MM.1S (cell line): ENCODE measurements around the gene IL15RA.
A peak's percentile ranks its signal among the peaks of the same experiment; 100 is the strongest.

Experiments
- DNase-seq: peaks from one replicate; pipeline ENCODE4 v3.0.0-alpha.2; 2015
- H2AFZ ChIP-seq: fragments of 300-600 bp; sonication (generic); 2 replicates; pipeline ENCODE4 v1.6.0; 2016; ENCODE audit warnings: antibody characterized with exemption, low read length
- H3F3A ChIP-seq: fragments of 300-600 bp; sonication (generic); 2 replicates; pipeline ENCODE4 v1.6.1; 2016; ENCODE audit warnings: mild to moderate bottlenecking, antibody characterized with exemption, low read length, moderate library complexity, mixed read lengths; ENCODE audit not compliant: insufficient read depth
- H3K27ac ChIP-seq: fragments of 300-600 bp; sonication (generic); 2 replicates; pipeline ENCODE4 v1.5.1; 2016; ENCODE audit warnings: mild to moderate bottlenecking, low read length
- H3K27me3 ChIP-seq: fragments of 300-600 bp; sonication (generic); replicated peaks from 2 replicates; pipeline ENCODE4 v1.6.0; 2016; ENCODE audit warnings: low read length; ENCODE audit not compliant: insufficient read depth
- H3K36me3 ChIP-seq: fragments of 300-600 bp; sonication (generic); replicated peaks from 2 replicates; pipeline ENCODE4 v1.6.1; 2016; ENCODE audit warnings: mild to moderate bottlenecking, low read length, mixed read lengths; ENCODE audit not compliant: insufficient read depth
- H3K4me1 ChIP-seq: fragments of 300-600 bp; sonication (generic); 2 replicates; pipeline ENCODE4 v1.6.1; 2016; ENCODE audit warnings: low read length, mixed read lengths
- H3K4me2 ChIP-seq: fragments of 300-600 bp; sonication (generic); 2 replicates; pipeline ENCODE4 v1.6.0; 2016; ENCODE audit warnings: low read depth, low read length
- H3K4me3 ChIP-seq: fragments of 300-600 bp; sonication (generic); 2 replicates; pipeline ENCODE4 v1.5.1; 2016; ENCODE audit warnings: low read length, mixed read lengths
- H3K79me2 ChIP-seq: fragments of 300-600 bp; sonication (generic); 2 replicates; pipeline ENCODE4 v1.6.1; 2016; ENCODE audit warnings: mixed run types, low read length, mixed read lengths
- H3K9ac ChIP-seq: fragments of 300-600 bp; sonication (generic); 2 replicates; pipeline ENCODE4 v1.6.1; 2016; ENCODE audit warnings: low read length, mixed read lengths
- H3K9me2 ChIP-seq: fragments of 300-600 bp; sonication (generic); replicated peaks from 2 replicates; pipeline ENCODE4 v1.6.1; 2016; ENCODE audit warnings: mild to moderate bottlenecking, low read length, mixed read lengths; ENCODE audit not compliant: insufficient read depth
- H3K9me3 ChIP-seq: fragments of 300-600 bp; sonication (generic); replicated peaks from 2 replicates; pipeline ENCODE4 v1.6.1; 2016; ENCODE audit warnings: mild to moderate bottlenecking, low read length, mixed read lengths; ENCODE audit not compliant: insufficient read depth
- H4K20me1 ChIP-seq: fragments of 300-600 bp; sonication (generic); 2 replicates; pipeline ENCODE4 v1.6.1; 2016; ENCODE audit warnings: mild to moderate bottlenecking, low read length, moderate library complexity, mixed read lengths; ENCODE audit not compliant: insufficient read depth
- EZH2 ChIP-seq: fragments of 300-600 bp; sonication (generic); optimal IDR thresholded peaks from 2 replicates; pipeline ENCODE3; 2017; ENCODE audit warnings: low read depth, mild to moderate bottlenecking, antibody characterized with exemption, low read length, mixed read lengths
- EZH2phosphoT487 ChIP-seq: fragments of 300-600 bp; sonication (generic); IDR thresholded peaks from 2 replicates; pipeline ENCODE4 v1.6.1; 2018; ENCODE audit warnings: antibody characterized with exemption, low read length
- TF ChIP-seq, protein P1 (sequence below): fragments of 300-600 bp; sonication (generic); IDR thresholded peaks from 2 replicates; pipeline ENCODE4 v1.5.1; 2016; ENCODE audit warnings: antibody characterized with exemption, low read length, mixed read lengths

Gene IL15RA

DNA sequence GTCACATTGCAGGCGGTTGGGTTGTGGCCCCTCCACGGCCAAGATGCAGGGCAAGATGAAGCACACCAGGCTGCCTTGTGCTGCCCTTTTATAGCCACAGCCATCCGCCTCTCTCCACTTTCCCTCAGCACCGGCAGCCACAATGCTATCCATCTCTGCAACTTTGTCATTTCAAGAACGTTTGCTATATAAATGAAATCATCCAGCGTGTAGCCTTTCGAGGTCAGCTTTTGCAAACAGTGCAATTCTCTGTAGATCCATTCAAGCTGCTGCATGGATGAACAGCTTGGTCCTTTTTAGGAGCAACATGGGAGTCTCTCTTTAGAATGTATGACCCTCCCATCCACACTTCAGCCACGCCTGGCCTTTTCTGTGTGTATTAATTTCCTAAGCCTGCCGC, 6.4 kb upstream of the IL15RA start:
- Histone ChIP-seq H3K9me3 (no peaks in the 10 kb centered on the region), H3K4me2 (no peak overlapping the region), H3K4me1 (no peaks in the 10 kb centered on the region), H3K4me3 (no peak overlapping the region), H3K36me3 (no peaks in the 10 kb centered on the region), H3K79me2 (no peaks in the 10 kb centered on the region), H3K27me3 (no peaks in the 10 kb centered on the region), H3K9me2 (no peaks in the 10 kb centered on the region), H3K9ac (no peak overlapping the region), H3F3A (no peaks in the 10 kb centered on the region), H2AFZ (no peak overlapping the region), H3K27ac (no peak overlapping the region), H4K20me1 (no peaks in the 10 kb centered on the region)
- no peak for DNase-seq
- TF ChIP-seq, protein P1, sequence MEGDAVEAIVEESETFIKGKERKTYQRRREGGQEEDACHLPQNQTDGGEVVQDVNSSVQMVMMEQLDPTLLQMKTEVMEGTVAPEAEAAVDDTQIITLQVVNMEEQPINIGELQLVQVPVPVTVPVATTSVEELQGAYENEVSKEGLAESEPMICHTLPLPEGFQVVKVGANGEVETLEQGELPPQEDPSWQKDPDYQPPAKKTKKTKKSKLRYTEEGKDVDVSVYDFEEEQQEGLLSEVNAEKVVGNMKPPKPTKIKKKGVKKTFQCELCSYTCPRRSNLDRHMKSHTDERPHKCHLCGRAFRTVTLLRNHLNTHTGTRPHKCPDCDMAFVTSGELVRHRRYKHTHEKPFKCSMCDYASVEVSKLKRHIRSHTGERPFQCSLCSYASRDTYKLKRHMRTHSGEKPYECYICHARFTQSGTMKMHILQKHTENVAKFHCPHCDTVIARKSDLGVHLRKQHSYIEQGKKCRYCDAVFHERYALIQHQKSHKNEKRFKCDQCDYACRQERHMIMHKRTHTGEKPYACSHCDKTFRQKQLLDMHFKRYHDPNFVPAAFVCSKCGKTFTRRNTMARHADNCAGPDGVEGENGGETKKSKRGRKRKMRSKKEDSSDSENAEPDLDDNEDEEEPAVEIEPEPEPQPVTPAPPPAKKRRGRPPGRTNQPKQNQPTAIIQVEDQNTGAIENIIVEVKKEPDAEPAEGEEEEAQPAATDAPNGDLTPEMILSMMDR = no peak
- TF ChIP-seq EZH2 (no peak), EZH2phosphoT487 (no peak)

DNA sequence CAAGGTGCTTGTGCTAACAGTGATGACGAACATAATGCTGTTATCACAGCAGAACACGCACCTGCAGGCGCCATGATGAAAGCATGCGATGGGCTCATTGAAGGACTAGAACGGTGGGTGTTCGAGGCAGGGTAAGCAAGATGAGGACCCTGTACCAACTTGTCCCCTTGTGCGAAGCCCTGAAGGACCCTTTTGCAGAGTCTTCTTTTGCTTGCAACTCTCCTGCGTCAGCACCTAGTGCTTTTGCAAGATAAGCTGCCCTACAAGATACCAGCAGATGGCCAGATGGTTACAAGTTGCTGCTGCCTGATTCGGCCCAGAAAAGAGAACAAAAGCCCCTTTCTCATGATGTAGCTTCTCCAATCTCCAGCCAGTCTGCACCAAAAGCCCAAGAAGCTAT, 4.2 kb upstream of the IL15RA start:
- Histone ChIP-seq H3F3A (peaks cover 15% of the 10 kb centered on the region), H3K4me1 (no peaks in the 10 kb centered on the region), H3K9me2 (no peaks in the 10 kb centered on the region), H3K9ac (no peak overlapping the region), H3K27me3 (no peaks in the 10 kb centered on the region), H3K36me3 (no peaks in the 10 kb centered on the region), H3K4me3 (no peak overlapping the region), H4K20me1 (no peaks in the 10 kb centered on the region), H2AFZ (no peak overlapping the region), H3K9me3 (no peaks in the 10 kb centered on the region), H3K79me2 (peaks cover 9% of the 10 kb centered on the region), H3K27ac (no peak overlapping the region), H3K4me2 (no peak overlapping the region)
- TF ChIP-seq, protein P1 = no peak
- no peak for TF ChIP-seq EZH2
- no peak for TF ChIP-seq EZH2phosphoT487
- no peak for DNase-seq

DNA sequence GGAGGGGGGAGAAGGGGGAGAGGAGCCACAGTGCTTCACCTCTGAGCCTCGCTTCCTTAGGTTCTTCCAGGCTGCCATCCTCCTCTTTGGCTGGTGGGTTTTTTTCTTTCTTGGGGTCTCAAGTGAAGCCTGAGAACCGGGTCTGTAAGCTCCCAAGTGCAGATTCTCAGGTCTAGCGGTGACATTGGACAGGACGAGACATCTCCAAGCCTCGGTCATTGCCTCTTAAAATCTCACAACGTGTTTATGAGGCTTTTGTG, 817 bp upstream of the IL15RA start:
- H3K4me2 ChIP-seq = peak overlapping the region; percentile 96
- no peaks in the 10 kb centered on the region for H4K20me1 ChIP-seq
- H2AFZ ChIP-seq = peak overlapping the region; percentile 90
- H3K9me2 ChIP-seq = no peaks in the 10 kb centered on the region
- H3K4me1 ChIP-seq = peaks cover 6% of the 10 kb centered on the region
- no peaks in the 10 kb centered on the region for H3K36me3 ChIP-seq
- H3K79me2 ChIP-seq = peaks cover 41% of the 10 kb centered on the region
- peak; percentile 38 for DNase-seq
- H3K9me3 ChIP-seq = no peaks in the 10 kb centered on the region
- peak overlapping the region; percentile 94; the same call in 1 of the 2 replicates for H3K27ac ChIP-seq
- H3K9ac ChIP-seq = peak overlapping the region; percentile 91
- TF ChIP-seq EZH2 = no peak
- no peak for TF ChIP-seq EZH2phosphoT487
- TF ChIP-seq, protein P1 = 0 out of 2 replicates have a peak, but pooled peaks have one; percentile 2
- peak overlapping the region; percentile 100 for H3K4me3 ChIP-seq
- H3K27me3 ChIP-seq = no peaks in the 10 kb centered on the region
- peaks cover 32% of the 10 kb centered on the region for H3F3A ChIP-seq
